ENCODE results near the gene MFN1.

- TF ChIP-seq CTCF (IDR thresholded peaks at IDR 0.05; ENCODE audit: low read depth, low read length) (no peak), EZH2phosphoT487 (IDR thresholded peaks at IDR 0.05; ENCODE audit: low read depth) (no peak)
Observed at GRCh38 chr3:179318876-179319275, 28.6 kb upstream of the MFN1 start.

All from OCI-LY3 (cell line).